SKM-1 (cell line): ENCODE results near the gene C2CD2.
"Not testable (repeated sequence)": the region's sequence is repeated elsewhere in the genome, so short reads cannot be mapped to it uniquely, and the experiment has no call there.

Experiments
- DNase-seq: peaks from one replicate; lab custom pipeline; 2025; ENCODE audit not compliant: unreplicated experiment; lab: John Stamatoyannopoulos, UW

The C2CD2 gene

DNA sequence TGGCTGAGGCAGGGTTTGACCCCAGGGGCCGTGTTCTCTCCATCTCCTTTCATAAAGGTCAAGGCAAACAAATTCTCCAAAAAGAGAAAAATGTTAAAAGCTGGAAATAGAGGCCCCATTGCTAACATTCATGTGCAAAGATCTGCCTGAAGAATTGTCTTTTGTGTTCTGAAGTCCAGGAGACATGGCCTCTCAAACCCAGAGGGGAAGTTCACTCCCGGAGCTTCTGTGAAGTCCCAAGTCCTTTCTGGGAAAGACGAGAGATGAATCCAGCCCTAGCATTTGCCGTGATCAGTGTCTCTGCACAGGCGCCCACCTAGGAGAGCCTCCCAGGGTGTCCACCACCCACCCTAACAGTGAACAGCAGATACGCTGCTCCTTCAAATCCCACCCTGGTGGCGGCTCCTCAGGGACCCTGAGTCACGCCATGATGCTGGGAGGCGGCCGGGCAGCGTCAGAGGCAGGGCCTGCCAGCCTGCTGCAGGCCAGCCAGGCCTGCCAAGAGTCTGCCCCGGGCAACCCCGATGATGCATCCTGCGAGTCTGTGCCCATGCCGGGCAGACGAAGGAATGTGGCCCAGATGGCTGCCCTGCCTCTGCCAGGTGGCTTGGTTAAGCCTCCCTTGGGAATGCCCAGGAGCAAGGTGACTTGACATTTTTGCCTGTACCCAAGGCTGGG, 5.2 kb upstream of the C2CD2 start:
- no peak for DNase-seq

DNA sequence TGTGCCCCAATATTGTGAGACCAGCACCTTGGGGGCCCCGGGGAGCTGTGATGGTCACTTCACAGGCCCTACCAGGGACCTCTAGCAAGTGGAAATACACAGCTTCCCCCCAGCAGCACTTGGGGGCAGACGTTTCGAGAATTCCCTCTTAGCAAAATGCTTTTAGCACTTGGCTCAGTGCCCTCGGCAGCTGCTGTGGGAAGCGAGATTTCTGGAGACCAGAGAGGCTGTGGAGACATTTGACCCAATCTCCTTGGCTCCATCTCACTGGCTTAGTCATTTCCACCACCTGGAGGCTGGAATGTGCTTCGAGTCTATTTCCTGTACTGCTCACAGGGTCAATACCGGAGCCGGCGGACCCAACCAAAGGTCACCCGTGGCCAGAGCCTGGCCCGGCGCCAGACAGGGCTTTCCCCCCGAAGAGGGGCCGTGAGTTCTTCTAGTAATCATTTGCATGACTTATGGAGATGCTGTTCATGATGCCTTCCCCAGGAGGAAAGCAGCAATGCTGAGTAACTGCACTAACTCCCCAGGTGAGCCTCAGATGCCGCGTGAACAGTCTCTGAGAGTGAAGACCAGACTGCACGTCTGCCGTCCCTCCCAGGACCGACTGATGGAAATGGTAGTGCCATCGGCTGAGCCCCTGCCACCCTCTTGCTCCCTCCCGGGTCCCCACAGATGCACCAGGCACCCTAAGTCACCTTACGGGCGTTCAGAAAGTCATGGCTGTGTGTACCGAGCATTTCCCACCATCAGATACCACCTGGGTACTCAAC, 4.4 kb upstream of the C2CD2 start:
- DNase-seq: no peak

DNA sequence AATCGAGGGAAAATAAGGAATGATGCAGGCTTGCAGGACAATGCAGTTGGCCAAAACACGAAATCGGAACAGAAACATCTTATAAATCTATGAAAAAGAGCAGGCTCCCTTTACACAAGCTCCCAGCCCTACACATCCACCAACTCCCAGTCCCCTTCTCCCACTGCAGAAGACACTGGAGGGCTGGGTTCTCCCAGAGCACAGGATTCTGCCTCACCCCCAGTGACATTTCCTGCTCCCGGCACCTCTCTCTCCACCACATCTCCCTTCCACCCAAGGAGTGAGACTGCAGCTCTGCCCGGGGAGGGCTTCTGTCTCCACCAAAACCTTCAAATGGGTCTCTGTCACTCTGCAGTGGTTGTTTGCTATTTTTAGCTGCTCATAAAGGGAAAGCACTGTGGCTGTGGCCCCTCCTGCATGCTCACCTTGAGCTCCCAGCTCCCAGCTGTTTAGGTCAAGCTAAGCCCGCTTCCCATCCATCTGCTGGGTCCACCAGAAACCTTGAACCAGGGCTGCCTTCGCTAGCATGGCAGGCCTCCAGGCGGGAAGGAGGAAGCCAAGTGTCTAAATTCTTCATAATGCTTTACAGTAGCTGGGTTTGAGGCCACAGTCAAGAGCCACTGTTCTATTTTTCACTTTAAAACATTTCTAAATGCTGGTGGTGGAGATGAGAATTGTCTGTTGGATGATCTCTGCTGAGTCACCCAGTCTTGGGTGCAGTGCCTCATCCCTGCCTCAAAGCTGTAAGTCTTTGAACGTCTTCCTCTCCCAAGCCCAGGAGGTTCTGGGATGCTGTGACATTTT, 3.3 kb upstream of the C2CD2 start:
- DNase-seq: no peak

DNA sequence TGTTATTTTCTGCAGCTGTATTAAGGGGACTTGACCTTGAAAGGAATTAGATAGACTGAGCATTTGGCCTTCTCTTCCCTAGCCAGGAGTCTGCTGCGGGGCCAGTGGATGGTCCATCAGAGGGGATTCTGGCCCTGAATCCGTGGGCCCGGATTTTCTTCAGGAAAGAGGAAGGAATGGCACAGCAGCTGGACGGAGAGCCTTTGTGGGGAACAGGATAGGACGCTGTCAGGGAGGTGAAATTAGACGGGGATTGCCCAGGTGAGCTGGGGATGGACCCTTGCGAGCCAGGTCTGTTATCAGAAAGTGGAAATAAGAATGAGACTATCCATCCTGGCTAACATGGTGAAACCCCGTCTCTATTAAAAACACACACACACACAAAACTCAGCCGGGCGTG, 1.7 kb upstream of the C2CD2 start:
- DNase-seq: no peak

DNA sequence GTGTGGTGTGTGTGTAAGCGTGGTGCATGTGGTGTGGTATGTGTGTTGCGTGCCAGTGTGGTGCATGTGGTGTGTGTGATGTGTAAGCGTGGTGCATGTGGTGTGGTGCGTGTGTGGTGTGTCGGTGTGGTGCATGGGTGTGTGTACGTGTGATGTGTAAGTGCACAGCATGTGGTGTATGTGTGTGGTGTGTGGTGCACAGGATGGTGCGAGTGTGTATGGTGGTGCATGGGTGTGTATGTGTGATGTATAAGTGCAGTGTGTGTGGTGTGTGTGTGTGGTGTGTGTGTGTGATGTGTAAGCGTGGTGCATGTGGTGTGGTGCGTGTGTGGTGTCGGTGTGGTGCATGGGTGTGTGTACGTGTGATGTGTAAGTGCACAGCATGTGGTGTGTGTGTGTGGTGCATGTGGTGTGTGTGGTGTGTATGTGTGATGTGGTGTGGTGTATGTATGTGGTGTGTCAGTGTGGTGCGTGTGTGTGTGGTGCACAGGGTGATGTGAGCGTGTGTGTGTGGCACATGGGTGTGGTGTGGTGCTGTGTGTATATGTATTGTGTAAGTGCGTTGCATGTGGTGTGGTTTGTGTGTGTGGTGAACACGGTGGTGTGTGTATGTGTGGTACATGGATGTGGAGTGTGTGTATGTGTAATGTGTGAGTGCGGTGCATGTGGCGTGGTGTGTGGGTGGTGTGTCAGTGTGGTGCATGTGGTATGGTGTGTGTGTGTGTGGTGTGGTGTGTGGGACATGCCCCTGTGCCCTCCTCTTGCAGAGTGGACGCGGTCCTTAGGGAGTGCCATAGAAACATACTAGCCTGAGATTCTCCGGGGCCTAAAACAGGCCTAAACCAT, 1.1 kb upstream of the C2CD2 start:
- DNase-seq: no peak

DNA sequence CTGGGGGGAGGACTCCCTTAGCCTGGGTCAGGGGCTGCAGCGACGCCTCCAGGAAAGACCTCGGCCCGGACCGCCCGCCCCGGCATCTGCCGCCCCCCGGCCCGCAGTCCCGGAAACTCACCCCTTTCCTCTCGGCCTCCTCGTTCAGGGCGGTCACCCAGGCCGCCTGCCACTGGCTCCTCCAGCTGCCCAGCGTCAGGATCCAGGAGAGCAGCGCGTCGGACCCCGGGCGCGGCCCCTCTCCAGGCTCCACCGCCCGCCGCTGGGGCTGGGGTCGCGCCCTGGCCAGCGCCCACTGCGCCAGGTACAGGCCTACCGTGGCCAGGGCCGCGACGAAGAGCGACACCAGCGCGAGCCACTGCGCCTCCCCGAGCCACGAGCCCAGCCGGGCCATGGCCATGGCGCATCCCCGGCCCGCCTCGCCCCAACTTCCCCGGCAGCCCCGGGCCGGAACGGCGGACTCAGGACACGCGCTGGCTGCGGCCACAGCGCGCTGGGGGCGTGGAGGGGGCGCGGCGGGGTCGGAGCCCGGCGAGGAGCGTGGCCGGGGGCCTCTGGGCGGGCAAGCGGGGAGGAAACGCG, 478 bp downstream of the C2CD2 start:
- DNase-seq: no peak

DNA sequence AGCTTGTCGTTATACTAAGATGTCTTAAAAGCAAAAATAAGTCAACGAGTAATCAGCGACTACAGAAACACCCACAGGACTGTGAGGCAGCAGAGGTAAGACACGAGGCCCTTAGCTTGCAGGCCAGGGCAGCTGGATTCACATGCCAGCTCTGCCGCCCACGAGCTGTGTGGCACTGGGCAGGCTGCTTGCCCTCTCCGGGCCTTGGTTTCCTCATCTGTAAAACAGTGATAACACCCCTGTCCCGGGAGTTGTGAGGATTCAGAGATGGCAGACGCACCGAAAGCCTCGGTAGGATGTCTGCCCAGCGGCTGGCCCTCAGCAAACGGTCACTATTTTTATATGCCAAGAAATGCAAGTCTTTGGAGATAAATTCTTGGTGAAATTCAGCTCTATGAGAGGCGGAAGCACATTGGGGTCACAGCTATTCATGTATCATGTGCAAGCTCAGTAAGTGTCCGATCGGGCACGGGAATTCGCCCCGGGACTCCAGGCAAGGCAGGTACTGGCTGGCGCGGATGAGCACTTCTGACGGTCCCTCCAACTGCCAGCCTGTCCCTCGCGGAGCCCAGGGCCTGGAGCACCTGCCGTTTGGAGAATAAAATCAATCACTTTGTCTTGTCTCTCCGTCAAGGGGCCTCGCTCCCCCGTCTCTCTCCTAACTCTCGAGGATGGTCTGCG, 1.1 kb downstream of the C2CD2 start:
- DNase-seq: no peak

DNA sequence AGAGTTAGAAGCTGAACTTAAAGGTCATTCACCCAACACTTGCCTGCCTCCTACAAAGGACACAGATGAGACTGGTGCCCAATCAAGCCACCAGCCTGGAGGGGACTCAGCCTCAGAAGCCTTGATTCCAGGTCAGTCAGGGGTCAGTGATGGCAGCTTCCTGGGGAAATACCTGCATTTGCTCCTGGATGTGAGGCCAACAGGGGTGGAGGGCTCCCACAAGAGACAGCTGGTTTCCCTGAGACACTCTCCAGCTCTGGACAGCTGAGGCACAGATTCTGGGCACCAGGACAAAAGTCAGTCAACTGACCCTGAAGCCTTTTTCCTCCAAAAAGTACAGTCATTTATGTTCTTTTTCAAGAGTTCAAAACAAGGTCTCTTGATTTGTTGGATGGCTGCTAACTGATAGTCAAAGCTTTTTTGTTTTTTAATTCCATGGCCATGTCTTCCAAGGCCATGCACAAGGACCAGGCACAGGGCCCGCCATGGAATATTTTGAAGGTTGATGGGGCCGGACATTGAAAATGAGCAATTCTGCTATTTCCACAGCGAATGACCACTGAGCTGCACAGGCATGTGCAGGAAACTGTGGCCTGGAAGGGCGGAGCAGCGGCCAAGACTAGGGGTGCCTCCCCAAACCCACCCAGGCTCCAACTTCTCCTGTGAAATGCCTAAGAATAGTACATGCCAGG, 1.8 kb downstream of the C2CD2 start:
- DNase-seq: no peak

DNA sequence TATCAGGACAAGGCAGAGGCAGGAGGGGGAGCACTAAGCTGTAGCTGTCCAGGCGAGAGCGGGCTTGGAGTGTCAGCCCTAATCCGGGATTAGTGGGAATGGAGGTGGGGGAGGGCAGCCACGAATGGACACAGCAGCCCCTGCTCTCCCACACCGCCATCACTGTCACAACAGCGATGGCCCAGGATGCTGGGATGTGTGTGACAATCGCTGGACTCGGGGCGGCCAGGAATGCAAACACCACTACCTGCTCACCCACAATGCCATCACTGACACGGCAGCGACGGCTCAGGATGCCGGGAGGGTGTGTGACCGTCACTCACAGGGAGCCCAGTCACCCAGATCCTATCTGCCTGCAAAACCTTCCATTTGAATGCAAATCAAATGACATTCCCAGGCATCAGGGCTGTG, 2.9 kb downstream of the C2CD2 start:
- no peak for DNase-seq

DNA sequence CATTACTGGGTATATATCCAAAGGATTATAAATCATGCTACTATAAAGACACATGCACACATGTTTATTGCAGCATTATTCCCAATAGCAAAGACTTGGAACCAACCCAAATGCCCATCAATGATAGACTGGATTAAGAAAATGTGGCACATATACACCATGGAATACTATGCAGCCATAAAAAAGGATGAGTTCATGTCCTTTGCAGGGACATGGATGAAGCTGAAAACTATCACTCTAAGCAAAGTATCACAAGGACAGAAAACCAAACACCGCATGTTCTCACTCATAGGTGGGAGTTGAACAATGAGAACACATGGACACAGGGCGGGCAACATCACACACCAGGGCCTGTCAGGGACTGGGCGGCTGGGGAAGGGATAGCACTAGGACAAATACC, 4.2 kb downstream of the C2CD2 start:
- DNase-seq: not testable (repeated sequence)

DNA sequence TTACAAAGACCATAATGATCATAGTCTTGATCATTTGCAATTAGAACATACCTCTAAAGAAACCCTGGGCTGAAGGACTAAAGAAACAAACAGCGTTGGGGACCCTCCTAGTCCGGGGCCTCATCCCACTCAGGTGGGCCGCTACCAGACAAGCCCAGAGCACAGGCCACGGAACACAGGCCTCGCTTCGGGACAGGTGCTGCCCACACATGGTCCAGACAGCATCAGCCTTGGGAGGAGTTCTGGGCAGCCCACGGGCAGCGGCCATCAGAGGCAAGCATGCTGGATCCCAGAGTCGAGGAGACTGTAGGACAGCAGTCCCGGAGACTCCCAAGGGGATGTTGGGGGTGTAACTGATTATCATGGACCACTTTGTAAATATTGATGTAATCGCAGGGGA, 4.9 kb downstream of the C2CD2 start:
- no peak for DNase-seq

DNA sequence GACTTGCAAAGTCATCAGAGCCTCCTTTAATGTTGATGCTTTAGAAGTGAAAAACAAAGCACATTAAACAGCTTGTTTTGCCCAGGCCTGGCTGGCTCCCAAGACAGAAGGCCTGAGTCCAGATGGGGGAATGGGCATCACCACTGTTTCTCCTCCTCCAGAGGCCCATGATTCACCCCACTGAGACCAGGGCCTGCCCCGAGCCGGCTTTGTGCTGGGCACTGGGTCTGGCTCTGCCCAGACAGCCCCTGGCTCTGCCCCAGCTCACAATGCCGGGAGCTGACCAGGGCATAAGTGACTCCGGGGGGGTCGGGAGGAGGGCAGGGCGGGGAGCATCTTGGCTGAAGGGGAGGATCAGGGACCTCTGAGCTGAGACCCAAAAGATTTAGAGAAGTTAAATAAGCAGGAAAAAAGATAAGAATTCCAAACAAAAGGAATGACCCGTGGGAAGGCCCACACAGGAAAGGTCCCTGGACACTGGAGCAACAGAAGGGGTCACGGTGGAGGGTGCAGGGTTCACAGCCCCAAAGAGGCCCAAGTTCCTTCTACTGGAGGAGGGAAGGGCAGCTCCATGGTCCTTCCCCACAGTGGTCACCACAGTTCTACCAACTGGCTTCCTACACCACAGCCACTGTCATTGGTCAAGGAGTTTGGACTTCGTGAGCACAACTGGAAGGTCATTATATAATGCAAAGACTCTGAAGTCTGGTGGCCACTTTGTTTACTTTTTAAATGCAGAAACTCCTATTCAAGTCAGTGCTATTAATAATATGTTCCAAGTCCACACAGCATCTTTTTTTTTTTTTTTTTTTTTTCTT, 5.5 kb downstream of the C2CD2 start:
- no peak for DNase-seq

DNA sequence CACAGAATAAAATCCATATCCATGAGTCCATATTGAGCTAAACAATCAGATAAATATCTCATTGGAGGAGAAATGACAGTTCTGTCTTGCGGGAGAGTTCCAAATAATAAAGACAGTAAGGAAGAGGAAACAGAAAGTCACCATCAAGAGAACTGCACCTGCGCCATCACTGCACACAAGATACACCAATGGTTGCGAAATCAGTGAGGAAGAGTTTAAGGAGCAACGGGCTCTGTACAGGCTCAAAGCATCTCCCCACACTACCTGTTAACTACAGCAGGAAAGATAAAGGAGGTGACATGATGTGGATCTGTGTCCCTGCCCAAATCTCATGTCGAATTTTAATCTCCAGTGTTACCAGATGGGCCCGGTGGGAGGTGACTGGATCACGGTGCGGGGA, 7.8 kb downstream of the C2CD2 start:
- no peak for DNase-seq

DNA sequence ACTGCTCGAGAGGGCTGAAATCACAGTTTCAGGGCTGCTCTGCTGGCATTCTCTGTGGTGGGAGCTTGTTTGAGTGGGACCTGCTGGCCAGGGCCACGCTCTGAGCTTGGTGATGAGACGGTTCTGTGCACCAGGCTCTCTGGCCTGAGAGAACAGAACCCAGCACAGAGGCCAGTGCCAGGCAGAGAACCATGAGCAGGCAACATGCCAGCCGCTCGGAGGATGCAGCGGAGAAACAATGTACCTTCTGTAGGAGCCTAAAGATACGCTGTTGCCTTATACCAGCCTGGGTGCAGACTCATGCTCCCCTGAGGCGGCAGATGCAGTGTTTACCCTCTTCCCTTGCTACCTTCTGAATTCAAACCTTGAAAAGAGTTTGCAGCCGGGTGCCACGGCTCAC, 10.0 kb downstream of the C2CD2 start:
- DNase-seq: no peak

DNA sequence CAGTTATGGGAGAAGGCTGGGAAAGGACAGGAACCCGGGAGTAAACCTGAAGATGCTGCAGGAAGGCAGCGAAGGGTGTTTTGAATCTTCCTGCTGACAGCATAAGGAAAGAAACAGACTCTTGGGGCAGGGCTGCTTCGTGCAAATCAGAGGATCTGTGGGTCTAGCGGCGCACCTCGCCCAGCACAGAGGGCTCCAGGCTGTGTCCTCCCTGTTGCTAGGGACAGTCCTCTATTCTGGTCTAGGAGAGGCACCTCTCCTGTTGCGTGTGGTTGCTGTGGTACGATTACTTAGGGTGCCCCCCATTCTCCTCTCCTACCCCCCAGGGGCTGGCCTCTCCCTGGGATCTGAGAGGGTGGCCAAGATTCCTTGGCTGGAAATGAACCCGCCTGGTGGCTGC, 11.4 kb downstream of the C2CD2 start:
- DNase-seq: no peak

DNA sequence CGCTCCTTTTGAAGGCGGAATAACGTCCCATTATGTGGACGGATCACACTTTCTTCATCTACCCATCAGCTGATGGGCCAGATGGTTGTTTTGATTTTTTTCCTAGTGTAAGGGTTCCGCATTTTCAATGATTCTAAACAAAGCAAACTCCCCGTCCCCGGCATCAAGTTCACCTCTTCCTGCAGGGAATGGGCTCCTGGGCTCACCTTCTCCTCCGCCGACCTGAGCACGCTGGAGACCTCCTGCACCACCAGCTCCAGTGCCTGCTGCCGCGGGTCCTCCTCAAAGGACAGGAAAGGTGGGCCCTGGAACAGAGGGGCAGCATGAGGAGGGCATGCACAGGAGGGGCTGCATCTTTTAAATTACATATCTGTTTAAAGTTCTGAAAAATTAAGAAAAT, 11.9 kb downstream of the C2CD2 start:
- no peak for DNase-seq

DNA sequence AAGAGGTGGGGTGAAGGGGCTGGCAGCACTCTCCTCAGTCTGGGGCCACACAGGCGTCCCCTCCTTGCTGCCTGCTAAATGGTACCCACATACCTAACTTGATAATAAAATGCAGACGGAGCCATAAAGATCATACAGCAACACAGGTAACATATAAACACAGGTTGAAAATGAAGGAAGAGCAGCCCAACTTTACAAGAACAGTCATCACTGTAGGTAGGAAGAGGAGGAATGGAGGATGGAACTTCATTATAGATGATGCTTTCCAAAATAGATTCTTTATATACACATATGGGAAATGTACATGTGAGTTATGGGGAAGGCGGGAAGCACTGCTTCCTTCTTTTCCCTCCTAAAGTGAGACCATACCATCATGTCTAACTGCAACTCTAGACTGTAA, 13.4 kb downstream of the C2CD2 start:
- no peak for DNase-seq

DNA sequence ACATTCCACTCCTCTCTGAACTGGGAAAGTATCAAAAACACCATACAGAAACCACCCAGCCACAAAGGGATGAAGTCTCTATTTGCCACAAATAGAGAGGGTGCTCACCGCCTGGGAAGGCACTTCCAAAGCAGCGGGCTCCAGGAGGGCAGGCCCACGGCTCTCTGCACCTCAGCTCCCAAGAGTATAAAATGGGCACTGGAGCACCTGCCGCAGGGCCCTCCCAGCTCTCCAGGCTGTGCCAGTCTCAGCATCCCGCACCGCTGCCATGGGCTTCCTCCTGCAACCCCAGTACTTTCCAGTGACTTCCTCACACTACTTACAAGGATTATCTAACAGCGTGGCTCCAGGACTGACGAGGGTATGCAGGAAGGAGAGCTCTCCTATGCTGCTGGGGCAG, 14.4 kb downstream of the C2CD2 start:
- no peak for DNase-seq
